Type B pancreatic cell (in vitro differentiated cells): ENCODE data around the gene TCF7L2. TPM values are rescaled to one million over a fixed set of nuclear protein-coding genes. Genes with fewer than 3 reads are reported as not detected.

Experiments
- DNase-seq: peaks from one replicate; pipeline ENCODE4 v3.0.0; 2021; ENCODE audit warnings: mixed read lengths; ENCODE audit not compliant: unreplicated experiment; ENCODE audit errors: extremely low spot score
- H3K27ac Mint-ChIP-seq: 2 replicates; pipeline ENCODE4 v1.8.0; 2021; ENCODE audit warnings: mild to moderate bottlenecking, mixed read lengths
- H3K27me3 Mint-ChIP-seq: 2 replicates; pipeline ENCODE4 v1.8.0; 2021; ENCODE audit warnings: mixed read lengths
- H3K36me3 Mint-ChIP-seq: 2 replicates; pipeline ENCODE4 v1.8.0; 2021; ENCODE audit warnings: mixed read lengths
- H3K4me1 Mint-ChIP-seq: one replicate; pipeline ENCODE4 v1.8.0; 2021; ENCODE audit warnings: mixed read lengths; ENCODE audit not compliant: unreplicated experiment
- H3K4me3 Mint-ChIP-seq: 2 replicates; pipeline ENCODE4 v1.8.0; 2021; ENCODE audit warnings: mild to moderate bottlenecking, mixed read lengths
- H3K9me3 Mint-ChIP-seq: 2 replicates; pipeline ENCODE4 v1.8.0; 2021; ENCODE audit warnings: mixed read lengths
- total RNA-seq: library from RNA; stranded (reverse); gene quantifications from 2 replicates; pipeline ENCODE4 v1.2.1, GENCODE V29; 2021; ENCODE audit warnings: low replicate concordance
- TF ChIP-seq, protein P1 (sequence below): fragments of 200-600 bp; sonication (generic); conservative IDR thresholded peaks from 2 replicates; pipeline ENCODE4 v1.5.0; 2021; ENCODE audit warnings: antibody characterized with exemption, mild to moderate bottlenecking

TCF7L2 gene
- total RNA-seq, 1 donor from 2014 or later = 39.7 TPM

DNA sequence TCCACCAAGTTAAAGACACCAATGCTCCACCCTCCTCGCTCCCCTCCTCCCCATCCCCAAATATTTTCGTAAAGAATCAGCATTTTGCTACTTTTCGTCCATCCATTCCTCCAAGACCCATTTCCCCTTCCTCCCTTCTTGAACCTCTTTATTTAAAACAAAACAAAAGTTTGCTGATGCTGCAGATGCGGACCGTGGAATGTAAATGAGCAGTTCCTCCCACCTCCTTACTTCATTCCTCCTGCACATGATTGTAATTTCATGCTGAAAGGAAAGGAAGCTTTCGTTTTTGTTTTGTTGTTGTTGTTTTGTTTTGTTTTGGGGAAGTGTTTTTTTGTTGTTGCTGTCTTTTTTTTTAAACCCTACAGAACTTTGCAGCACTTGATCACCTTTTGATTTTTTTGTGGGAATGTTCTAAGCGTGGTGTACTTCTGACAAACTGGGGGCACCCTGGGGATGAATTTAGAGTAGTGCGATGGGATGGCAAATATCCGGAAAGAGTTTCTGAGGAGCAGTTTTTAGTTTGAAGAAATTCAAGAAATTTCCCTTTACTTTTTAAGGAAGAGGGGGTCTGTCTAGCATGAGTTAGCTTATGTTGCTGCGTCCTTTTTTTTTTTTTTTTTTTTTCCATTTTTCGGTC lies 177.3 kb downstream of the TCF7L2 start:
- TF ChIP-seq, protein P1, sequence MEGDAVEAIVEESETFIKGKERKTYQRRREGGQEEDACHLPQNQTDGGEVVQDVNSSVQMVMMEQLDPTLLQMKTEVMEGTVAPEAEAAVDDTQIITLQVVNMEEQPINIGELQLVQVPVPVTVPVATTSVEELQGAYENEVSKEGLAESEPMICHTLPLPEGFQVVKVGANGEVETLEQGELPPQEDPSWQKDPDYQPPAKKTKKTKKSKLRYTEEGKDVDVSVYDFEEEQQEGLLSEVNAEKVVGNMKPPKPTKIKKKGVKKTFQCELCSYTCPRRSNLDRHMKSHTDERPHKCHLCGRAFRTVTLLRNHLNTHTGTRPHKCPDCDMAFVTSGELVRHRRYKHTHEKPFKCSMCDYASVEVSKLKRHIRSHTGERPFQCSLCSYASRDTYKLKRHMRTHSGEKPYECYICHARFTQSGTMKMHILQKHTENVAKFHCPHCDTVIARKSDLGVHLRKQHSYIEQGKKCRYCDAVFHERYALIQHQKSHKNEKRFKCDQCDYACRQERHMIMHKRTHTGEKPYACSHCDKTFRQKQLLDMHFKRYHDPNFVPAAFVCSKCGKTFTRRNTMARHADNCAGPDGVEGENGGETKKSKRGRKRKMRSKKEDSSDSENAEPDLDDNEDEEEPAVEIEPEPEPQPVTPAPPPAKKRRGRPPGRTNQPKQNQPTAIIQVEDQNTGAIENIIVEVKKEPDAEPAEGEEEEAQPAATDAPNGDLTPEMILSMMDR = no peak
- Mint-ChIP-seq H3K27ac (peak overlapping the region; percentile 22), H3K9me3 (no peaks in the 10 kb centered on the region), H3K27me3 (peaks cover 72% of the 10 kb centered on the region), H3K4me3 (peak overlapping the region; percentile 83), H3K36me3 (peaks cover 5% of the 10 kb centered on the region), H3K4me1 (peaks cover 48% of the 10 kb centered on the region)
- DNase-seq = no peak

DNA sequence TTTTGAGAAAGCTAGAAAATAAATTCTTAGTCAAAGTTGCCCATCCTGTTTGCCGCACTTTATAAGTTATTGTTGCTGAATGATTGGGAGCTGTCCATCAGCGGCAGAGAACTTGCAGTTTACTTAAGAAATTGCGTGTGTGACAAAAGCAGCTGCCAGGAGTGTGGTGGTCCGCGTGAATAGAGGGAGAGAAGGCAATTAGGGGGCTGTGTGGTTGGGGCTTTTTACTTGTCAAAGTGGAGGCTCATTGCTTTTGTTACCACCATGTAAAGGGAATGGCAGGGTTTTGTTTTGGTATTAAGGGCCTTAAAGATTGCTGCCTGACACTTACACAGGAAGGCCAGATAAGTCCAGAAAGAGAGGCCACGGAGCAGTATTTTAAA lies 177.8 kb downstream of the TCF7L2 start:
- TF ChIP-seq, protein P1 = no peak
- no peak for DNase-seq
- Mint-ChIP-seq H3K9me3 (no peaks in the 10 kb centered on the region), H3K27ac (no peak overlapping the region), H3K36me3 (peaks cover 5% of the 10 kb centered on the region), H3K27me3 (peaks cover 68% of the 10 kb centered on the region), H3K4me1 (peaks cover 53% of the 10 kb centered on the region), H3K4me3 (peak overlapping the region; percentile 83)

DNA sequence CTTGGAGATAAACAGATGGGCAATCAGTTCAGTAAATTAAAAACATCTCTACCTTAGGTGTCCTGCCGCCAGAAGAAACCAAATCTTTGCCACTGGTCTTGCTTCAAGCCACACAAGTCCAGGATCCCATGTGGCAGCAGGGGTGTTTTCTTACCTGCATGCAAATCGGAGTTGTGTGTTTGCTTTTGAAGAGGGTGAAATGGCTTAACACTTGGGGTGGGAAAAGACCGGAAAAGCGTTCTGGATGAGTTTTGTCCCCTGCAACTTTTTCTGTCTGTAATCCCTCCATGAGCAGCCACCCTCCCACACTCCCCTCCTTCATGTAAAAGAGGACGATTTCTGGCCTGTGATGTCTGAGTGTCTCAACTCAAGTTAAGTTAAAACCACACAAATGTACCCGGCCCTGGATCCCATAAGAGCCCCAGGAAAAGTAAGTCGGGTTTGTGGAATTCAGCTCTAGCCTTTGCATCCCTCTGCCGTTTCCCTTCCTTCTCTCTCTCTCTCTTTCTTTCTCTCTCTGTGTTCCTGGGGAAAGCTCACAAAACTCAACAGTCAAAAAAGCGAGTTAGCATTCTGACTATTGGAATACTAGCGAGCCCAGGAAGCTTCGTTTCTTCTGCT lies 178.5 kb downstream of the TCF7L2 start:
- peak overlapping the region; percentile 55 for H3K4me3 Mint-ChIP-seq
- H3K36me3 Mint-ChIP-seq = peaks cover 5% of the 10 kb centered on the region
- H3K9me3 Mint-ChIP-seq = no peaks in the 10 kb centered on the region
- DNase-seq = no peak
- peaks cover 60% of the 10 kb centered on the region for H3K4me1 Mint-ChIP-seq
- TF ChIP-seq, protein P1 = no peak
- H3K27ac Mint-ChIP-seq = peak overlapping the region; percentile 2
- H3K27me3 Mint-ChIP-seq = peaks cover 62% of the 10 kb centered on the region

DNA sequence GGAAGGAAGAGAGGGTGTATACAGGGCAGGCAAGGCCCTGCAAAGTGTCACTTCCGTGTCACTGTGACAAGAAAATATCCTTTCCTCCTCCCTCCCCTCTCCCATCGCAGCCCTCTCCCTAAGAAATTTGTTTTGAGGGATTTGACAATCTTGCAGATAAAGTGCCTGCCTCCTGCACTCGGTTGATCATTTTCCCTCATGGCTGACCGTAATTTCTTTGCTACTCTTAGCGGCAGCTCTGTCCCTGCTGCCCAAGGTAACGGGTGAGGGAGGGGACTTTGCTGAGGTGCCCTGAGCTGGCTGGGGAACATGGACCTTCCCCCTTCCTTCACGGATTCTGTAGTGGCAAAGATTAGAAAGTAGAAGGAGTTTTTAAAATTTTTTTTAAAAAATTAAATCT lies 179.1 kb downstream of the TCF7L2 start:
- Mint-ChIP-seq H3K4me1 (peaks cover 65% of the 10 kb centered on the region), H3K4me3 (peak overlapping the region; percentile 55), H3K27ac (peak overlapping the region; percentile 2), H3K9me3 (no peaks in the 10 kb centered on the region), H3K36me3 (no peaks in the 10 kb centered on the region), H3K27me3 (peaks cover 56% of the 10 kb centered on the region)
- DNase-seq = no peak
- TF ChIP-seq, protein P1 = no peak

DNA sequence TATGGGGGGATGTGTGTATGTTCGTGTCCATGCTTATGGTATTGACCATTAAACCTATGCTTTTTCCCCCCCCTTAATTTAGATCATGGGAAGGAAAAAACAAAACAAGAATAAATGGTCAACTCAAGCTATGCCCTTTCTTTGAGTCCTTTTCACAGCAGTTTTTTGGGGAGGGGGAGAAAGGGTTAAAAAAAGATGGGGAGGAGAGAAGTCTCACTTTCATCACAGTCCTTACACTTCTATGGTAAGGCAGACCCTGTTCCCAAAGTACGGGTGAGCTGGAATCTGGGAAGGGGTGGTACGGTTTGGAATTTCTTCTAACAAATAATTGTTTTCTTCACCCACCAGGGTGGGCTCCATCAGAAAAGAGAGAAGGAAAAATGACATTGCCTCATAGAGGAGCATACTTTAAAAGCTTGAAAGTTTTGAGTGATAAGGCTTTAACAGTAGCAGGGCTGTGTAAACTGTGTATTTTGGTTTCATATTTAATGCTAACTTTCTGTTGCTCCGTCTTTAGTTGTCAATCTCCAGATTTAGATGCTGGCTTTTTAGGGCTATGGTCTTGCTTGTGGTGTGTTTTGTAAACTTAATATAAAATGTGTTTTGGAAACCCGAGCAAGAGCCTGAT lies 180.1 kb downstream of the TCF7L2 start:
- TF ChIP-seq, protein P1 = no peak
- Mint-ChIP-seq H3K36me3 (no peaks in the 10 kb centered on the region), H3K9me3 (no peaks in the 10 kb centered on the region), H3K27ac (no peak overlapping the region), H3K4me1 (peaks cover 71% of the 10 kb centered on the region), H3K4me3 (no peak overlapping the region), H3K27me3 (peaks cover 49% of the 10 kb centered on the region)
- no peak for DNase-seq
